COLO668 (cell line): ENCODE data around the gene GYPC.
"Not testable (repeated sequence)": the region's sequence is repeated elsewhere in the genome, so short reads cannot be mapped to it uniquely, and the experiment has no call there.

ENCODE experiments used
- DNase-seq: peaks from one replicate; lab custom pipeline; 2025; ENCODE audit not compliant: unreplicated experiment; lab: John Stamatoyannopoulos, UW

Gene GYPC

GRCh38 chr2:126698376-126698775 lies 42.4 kb downstream of the GYPC start:
- no peak for DNase-seq

- DNase-seq: no peak
These were observed 43.1 kb downstream of the GYPC start for GRCh38 chr2:126699018-126699417.

GRCh38 chr2:126699716-126700581 lies 44.0 kb downstream of the GYPC start:
- no peak for DNase-seq

- no peak for DNase-seq
These were observed 44.7 kb downstream of the GYPC start for GRCh38 chr2:126700677-126701076.

- DNase-seq: no peak
These were observed 47.4 kb downstream of the GYPC start for GRCh38 chr2:126703311-126703710.

GRCh38 chr2:126704434-126705160 lies 48.6 kb downstream of the GYPC start:
- DNase-seq: no peak

- DNase-seq: no peak
These were observed 51.2 kb downstream of the GYPC start for GRCh38 chr2:126707191-126707590.

- DNase-seq: no peak
These were observed 52.0 kb downstream of the GYPC start for GRCh38 chr2:126707941-126708340.

- no peak for DNase-seq
These were observed 58.4 kb downstream of the GYPC start for GRCh38 chr2:126714191-126714965.

- DNase-seq: no peak
These were observed 59.2 kb downstream of the GYPC start for GRCh38 chr2:126715111-126715510.

- DNase-seq: no peak
These were observed 59.8 kb downstream of the GYPC start for GRCh38 chr2:126715576-126716406.

GRCh38 chr2:126717277-126717676 lies 61.3 kb downstream of the GYPC start:
- DNase-seq: not testable (repeated sequence)

GRCh38 chr2:126717928-126718327 lies 62.0 kb downstream of the GYPC start:
- no peak for DNase-seq

GRCh38 chr2:126719191-126719832 lies 63.4 kb downstream of the GYPC start:
- no peak for DNase-seq

- DNase-seq: no peak
These were observed 63.9 kb downstream of the GYPC start for GRCh38 chr2:126719833-126720351.

- DNase-seq: no peak
These were observed 64.7 kb downstream of the GYPC start for GRCh38 chr2:126720638-126721037.

GRCh38 chr2:126722081-126722480 lies 66.1 kb downstream of the GYPC start:
- no peak for DNase-seq

- DNase-seq: no peak
These were observed 66.6 kb downstream of the GYPC start for GRCh38 chr2:126722546-126722945.

GRCh38 chr2:126723281-126723815 lies 67.4 kb downstream of the GYPC start:
- no peak for DNase-seq

GRCh38 chr2:126725580-126725979 lies 69.6 kb downstream of the GYPC start:
- DNase-seq: no peak
